Dermis microvascular lymphatic vessel endothelial cell (primary cell): ENCODE results near the gene GAPT. TPM values are rescaled to one million over a fixed set of nuclear protein-coding genes. Genes with fewer than 3 reads are reported as not detected.

Experiments
- DNase-seq, 2 donors: peaks; one replicate each; pipeline versions ENCODE4 v3.0.0 to v3.0.0-alpha.2; 2010; ENCODE audit warnings: low read depth in 2 of 2
- total RNA-seq: library from RNA; depleted of rRNA; stranded (reverse); fragments of >200 nt; gene quantifications from 2 replicates; pipeline ENCODE4 v1.2.1, GENCODE V29; 2014

The GAPT gene
- total RNA-seq, 1 donor from 2014 or later, result not detected

DNA sequence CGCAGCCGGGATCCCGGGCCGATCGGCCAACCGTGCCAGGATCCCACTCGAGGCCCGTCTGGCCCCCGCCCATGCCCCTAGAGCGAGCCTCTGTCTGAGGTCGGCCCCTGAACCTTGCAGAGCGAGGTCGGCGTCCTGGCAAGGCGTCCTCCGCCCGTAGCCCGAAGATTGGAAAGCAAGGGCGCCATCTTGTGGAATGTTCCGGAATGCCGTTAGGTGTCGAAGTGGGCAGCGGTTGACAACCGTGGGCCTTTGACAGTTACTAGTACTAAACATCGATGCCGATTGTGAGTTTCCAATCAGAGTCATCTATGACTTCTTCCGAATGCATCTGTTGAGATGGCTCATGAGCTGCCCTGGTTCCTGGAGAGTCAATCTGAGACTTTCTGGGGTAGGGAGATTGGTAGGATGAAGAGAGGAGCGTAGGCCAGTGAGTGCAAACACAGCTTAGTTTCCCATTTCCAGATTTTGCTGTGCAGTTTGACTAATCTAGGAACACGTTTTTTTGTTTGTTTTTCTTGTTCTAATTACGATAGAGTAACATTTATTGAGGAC lies 30.4 kb upstream of the GAPT start:
- DNase-seq, result peak; percentile 76 to 91

DNA sequence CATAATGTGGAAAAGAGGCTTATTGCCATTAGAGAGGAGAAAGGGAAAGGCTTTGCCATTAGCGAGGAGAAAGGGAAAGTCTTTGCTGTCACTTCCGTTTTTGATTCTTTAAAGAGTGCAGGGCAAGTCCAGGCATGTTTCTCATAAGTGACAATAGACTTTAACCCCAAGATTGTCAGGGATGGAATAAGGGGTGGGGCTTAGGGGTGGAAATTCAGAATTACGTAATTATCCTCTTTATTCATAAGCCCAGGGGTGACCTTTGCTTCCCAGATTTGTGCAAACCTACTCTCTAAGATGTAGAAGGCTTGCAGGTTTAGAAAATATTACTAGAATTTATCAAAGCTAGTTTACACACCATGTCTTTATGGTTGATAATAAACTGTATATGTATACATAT lies 29.1 kb upstream of the GAPT start:
- peak in 1 of 2 donors; percentile 79 for DNase-seq

DNA sequence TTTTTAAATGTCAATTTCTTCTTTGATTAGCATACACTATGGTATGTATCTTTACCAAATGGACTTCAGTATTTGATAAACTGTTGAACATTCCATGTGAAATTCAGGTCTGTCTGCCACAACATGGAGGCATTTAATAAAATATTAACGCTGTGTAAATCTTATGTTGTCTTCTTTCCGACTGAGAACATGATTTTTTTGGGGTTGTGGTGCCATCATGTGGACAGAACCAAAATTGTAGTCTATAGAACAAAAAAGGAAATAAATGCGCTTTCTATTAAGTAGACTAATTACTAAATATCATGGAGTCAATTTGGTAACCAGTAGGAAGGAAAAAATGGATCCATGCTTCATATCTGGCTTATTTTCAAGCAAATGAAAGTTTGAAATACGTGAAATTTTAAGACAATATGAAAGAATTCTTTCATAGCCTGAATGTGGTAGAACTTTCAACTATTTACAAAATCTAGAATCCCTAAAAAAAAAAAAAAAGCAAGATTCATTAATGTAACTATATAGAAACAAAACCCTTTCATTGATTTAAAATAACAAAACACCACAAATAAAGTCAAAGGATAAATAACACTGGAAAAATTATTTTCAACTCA lies 28.5 kb upstream of the GAPT start:
- peak; percentile 64 to 77 for DNase-seq

DNA sequence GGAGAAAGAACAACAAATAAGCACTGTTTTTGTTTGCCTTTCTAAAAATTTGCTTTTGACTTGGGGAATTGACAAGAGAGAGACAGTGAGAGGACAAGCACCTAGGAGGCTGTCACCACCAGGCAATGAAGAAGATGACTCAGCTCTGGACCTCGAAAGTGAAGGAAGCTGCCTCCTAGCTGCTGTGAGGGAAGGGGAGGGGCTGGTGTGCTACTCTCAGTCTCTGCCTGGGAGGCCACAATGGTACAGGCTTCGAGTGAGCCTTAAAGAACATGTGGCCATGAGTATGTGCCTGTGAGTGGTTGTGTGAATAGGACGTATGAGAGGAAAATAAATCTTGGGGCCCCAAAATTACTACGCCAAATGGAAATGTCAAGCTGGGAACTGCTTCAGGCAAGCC lies 24.3 kb upstream of the GAPT start:
- DNase-seq, result peak in 1 of 2 donors; percentile 33

DNA sequence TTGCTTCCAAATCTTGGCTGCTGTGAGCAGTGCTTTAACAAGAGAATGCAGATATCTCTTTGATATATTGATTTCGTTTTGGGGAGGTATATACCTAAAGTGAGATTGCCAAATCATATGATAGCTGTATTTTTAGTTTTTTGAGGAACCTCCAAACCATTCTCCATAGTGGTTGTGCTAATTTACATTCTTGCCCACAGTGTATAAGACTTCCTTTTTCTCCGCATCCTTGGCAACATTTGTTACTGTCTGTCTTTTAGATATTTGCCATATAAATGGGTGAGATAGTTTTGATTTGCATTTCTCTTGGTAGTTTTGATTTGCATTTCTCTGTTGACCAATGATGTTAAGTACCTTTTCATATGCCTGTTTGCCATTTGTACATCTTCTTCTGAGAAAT lies 21.3 kb upstream of the GAPT start:
- no peak for DNase-seq

DNA sequence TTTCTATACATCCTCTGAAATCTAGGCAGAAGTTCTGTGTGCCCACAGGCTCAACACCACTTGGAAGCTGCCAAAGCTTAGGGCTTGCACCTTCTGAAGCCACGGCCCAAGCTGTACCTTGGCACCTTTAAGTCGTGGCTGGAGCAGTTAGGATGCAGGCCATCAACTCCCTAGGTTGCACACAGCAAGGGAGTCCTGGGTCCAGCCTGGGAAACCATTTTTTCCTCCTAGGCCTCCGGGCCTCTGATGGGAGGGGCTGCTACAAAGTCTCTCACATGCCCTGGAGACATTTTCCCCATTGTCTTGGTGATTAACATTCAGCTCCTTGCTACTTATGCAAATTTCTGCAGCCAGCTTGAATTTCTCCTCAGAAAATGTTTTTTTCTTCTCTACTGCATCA lies 15.8 kb upstream of the GAPT start:
- DNase-seq, result no peak

DNA sequence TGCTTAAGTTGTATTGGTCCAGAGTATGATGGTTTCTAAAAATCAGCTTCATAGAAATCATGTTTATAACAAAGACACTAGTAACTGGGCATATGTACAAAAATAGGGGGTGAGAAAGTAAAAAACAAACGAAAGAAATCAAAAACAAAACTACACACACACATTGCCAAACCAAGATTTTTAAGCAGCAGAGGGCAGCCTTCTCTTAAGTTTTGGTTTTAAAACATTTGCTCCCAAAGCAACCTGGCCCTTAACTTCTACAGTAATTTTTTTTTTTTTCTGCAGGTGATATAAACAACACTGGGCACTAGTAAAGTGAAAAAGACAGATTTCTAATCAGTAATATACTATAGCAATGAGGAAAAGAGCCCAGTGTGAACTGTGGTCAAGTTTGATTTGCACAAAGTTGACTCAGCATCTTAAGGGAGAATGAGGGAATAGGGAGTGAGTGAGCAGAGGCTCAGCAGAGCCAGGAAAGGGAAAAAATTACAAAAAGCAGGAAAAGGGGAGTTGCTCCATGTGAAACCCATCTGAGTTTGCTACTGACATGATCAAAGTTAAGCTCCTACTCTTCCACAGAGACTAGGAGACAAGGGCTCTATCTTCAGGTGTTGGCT lies 13.4 kb upstream of the GAPT start:
- peak in 1 of 2 donors; percentile 19 for DNase-seq

DNA sequence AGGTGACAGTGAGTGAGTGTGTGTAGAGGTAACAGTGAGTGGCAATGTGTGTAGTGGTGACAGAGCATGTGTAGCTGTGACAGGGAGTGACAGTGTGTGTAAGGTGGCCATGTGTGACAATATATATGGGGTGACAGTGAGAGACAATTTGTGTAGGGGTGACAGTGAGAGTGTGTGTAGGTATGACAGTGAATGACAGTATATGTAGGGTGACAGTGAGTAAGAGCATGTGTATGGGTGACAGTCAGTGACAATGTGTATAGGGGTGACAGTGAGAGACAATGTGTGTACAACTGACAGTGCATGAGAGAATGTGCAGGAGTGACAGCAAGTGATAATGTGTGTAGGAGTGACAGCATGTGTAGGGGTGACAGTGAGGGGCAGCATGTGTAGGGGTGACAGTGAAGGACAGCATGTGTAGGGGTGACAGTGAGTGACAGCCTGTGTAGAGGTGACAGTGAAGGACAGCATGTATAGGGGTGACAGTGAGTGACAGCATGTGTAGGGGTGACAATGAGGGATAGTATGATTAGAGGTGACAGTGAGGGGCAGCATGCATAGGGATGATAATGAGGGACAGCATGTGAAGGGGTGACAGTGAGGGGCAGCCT lies 10.1 kb upstream of the GAPT start:
- DNase-seq, result no peak

DNA sequence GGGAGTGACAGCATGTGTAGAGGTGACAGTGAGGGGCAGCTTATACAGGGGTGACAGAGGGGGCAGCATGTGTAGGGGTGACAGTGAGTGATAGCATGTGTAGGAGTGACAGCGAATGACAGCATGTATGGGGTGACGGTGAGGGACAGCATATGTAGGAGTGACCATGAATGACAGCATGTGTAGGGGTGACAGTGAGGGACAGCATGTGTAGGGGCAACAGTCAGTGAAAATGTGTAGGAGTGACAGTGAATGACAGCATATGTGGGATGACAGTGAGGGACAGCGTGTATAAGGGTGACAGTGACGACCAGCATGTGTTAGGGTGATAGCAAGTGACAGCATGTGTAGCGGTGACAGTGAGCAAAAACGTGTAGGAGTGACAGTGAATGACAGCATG lies 9.4 kb upstream of the GAPT start:
- no peak for DNase-seq

DNA sequence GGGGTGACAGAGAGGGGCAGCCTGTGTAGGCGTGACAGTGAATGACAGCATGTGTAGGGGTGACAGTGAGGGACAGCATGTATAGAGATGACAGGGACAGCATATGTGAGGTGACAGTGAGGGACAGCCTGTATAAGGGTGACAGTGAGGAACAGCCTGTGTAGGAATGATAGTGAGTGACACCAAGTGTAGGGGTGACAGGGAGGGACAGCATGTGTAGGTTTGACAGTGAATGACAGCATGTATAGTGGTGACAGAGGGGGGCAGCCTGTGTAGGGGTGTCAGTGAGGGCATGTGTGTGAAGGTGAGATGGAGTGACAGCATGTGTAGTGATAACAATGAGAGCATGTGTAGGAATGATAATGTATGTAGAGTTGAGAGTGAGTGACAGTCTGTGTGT lies 8.7 kb upstream of the GAPT start:
- no peak for DNase-seq

DNA sequence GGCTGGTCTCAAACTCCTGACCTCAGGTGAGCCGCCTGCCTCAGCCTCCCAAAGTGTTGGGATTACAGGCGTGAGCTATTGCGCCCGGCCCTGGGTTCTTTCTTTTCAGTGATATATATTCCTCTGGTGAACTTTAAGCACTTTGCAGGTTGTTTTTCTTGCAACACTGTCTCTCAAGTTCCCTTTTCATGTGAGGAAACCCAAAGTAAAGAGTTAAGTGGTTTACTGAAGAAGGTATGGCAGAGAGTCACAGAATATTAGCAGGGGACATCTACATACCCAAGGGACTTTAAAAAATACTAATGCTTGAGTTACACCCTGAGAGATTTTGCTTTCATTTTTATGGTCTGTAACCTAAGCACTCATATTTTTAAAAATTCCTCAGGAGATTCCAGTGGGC lies 6.7 kb upstream of the GAPT start:
- DNase-seq, result no peak

DNA sequence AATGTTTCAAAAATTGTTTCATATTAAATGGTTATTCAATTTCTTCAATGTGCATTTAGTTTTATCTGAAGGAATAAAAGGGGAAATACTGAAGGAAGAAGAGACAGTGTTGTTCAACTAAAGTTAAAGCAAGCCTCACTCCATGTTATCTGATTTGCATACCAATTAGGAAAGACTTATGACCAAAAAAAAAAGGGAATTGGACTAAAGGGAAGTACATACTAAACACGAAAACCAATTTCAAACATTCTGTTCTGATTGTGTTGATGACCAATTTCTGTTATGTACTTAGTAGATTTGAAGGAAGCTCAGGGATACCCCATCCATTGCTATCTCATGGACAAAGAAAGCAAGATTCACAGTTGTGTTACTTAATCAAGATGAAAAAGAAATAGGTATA lies 4.9 kb upstream of the GAPT start:
- DNase-seq, result no peak

DNA sequence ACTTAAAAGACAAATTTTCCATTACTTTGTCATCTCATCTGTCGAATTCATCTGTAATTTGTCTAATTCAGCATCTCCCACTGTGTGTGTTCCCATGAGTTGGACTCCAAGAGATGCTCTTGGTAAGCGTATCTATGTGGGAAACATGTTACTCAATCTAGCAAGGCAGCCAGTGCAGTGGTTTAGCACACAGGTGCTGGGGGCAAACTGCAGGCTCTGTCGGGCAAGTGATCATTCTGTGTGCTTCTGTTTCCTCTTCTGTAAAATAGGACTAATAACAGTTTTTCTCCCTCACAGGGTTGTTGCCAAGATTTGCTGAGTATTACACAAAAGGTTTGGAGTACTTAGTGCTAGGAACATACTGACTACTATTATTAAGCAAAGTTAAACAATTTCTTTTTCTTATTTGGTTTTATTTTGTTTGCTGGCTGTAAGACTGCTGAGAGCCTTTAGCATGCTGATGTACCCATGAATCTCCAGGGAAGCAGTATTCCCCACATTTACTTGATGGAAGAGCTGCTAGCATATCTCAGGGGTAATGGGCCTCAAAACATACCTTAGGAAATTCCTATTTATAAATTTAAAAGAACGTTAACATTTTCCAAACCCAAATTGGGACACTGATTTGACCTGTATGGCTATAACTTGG lies 709 bp upstream of the GAPT start:
- DNase-seq, result no peak

DNA sequence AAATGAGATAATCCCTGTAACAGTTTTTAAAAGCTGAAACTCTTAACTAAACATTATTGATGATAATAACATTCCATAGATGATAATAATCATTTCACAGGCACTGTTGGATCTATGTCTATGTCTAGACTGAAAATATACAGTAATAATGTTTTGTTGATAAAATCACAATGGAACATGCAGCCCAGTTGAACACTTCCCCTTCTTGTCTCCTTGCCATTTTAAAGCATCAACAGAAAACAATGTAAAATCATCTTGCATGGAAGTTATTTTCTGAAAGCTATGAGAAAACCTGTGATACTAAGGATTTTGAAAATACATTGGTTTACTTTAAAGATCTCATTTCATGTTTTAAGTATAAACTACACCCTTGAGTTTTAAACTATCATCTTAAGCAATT lies 1.9 kb downstream of the GAPT start:
- DNase-seq, result no peak

DNA sequence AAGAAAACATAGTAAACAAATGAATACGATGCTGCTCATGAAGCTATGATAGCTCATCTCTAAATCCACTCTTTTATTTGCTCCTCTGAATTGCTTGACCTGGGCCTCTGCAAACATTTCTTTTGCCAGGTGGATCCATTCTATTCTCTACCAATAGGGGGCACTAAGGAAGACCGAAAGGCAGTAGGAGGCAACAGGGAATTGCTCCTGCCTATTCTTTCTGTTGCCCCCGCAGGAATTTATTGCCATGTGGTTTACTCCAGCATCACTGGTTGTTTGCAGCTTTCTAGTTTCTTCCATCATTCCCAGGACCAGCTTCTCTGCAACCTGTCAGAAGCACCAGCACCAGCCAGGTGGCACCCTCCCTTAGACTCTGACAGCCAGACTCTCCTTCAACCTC lies 5.3 kb downstream of the GAPT start:
- no peak for DNase-seq

DNA sequence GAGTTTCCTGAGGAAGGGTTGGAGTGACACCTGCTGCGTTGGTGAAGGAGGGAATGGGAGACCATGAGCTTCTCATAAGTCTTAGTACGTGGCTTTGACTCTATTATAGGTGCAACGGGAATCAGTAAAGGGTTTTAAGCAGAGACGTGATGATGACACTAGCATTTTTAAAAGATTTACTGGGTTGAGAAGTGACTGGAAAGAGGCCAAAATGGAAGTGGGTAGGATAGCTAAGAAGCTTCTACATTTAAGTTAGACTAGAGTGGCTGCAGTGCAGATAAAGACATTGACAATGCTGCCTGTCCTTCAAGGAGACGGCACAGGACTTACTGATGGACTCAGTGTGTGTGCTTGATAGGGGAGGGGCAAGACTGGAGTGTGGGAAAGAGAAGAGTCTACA lies 6.2 kb downstream of the GAPT start:
- DNase-seq, result no peak

DNA sequence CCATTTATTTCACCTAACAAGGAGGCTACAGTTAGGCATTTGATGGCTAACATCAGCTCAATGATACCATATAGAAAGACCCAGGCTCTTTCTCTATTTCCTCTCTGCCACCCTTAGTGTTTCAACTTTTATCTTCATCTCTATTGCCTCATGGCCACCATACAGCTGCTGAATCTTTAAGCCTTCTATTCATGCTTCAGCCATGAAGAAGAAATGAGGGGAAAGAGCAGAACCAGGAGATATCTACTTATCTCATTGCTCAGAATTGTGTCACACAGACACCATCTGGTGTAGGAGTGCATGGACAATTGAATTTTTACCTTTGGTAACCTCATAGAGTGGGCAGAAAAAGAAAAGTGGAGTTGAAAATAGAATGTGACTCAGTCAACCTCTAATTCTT lies 6.7 kb downstream of the GAPT start:
- no peak for DNase-seq

DNA sequence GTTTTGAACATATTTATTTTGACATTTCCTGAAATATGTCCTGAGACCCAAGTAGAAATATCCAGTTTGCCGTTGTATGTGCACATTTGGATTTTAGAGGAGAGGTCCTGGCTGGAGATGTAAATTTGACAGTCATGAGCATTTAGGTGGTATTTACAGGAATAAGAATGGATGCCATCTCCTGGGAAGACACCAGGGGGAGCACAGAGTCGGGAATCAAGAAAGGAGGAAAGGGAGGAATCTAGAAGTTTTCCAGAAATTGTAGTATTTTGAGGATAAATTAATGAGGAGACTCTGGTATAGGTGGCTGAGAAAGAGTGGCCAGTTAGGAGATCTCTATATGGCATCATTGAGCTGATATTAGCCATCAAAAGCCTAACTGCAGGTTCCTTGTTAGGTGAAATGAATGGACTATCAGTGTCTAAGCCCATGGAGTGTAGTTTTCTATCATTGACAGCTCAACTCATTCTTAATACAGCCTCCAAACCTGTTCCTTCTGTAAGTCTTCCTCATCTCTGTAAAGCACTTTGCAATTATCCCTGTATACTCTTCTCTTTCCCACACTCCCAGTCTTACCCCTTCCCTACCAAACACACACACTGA lies 7.2 kb downstream of the GAPT start:
- DNase-seq, result peak; percentile 32 to 62

DNA sequence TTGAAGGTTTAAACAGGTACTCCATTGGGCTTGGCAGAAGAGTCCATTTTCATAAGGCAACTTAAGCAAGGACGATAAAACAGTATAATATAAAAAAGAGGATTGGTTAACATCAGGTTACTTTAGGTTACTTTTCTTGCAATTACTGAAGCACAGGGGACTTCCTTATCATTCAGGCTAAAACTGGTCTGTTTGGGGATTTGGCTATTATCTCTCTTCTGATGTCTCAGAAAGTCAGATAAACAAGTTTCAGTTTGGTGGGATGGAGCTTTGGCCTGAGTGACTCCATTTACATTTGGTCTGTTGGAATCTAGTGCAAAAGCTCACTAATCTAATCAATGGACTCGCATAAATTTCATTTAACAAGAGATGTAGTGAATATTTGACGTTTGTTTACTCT lies 8.0 kb downstream of the GAPT start:
- DNase-seq, result no peak

DNA sequence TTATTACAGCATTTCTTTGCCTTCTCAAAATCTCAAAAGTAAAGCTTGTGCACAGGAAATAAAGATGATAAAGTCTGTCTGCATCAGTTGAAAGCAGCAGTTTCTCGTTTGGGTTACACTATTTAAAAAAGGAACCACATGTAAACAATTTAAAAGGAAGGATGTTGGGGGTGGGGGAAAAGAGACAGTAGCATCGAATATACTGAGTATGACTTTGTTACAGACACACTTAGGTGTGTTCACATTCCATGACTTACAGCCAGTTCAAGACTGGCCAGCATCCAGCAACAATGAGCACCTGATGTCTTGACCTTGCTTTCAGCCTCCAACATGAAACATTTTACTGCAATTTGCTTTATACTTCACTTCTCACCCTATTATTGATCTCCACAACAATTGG lies 8.7 kb downstream of the GAPT start:
- no peak for DNase-seq

DNA sequence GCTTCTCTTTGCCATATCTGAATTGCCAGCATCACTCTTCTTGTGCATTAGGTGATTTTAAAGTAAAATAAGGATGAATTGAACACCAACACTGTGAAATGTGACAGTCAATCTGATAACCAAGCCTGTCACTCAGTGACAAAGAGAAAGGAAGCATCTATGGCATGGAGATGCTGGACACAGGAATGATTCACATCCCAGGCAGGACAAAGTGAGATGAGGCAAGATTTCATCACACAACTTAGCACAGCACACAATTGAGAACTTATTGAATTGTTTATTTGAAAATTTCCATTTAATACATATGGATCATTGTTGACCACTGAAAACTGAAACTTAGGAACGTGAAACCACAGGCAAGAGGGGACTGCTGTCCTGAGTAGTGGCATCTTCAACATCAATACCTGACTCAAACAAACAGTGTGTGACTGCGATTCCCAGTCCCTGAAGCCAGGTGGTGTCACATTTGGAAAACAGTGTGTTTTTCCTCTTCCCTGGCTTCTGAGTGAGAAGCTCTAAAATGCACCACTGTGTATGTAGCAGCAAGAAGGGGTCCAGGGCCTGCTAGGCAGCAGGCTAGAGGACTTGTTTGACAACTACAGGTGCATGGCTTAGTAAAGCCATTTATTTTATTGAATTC lies 10.7 kb downstream of the GAPT start:
- no peak for DNase-seq
